HUES64 (cell line): ENCODE data around the gene PHLDA1.
"Not testable (repeated sequence)": the region's sequence is repeated elsewhere in the genome, so short reads cannot be mapped to it uniquely, and the experiment has no call there.

Experiments
- H3K27ac ChIP-seq: 2 replicates; pipeline ENCODE4 v1.7.0; 2013; ENCODE audit warnings: low read depth, low read length, inconsistent platforms
- H3K27me3 ChIP-seq: 2 replicates; pipeline ENCODE4 v1.6.1; 2013; ENCODE audit warnings: mild to moderate bottlenecking, low read length; ENCODE audit not compliant: insufficient read depth
- H3K36me3 ChIP-seq: 2 replicates; pipeline ENCODE4 v1.6.1; 2013; ENCODE audit warnings: mild to moderate bottlenecking, low read length; ENCODE audit not compliant: insufficient read depth
- H3K4me1 ChIP-seq: 2 replicates; pipeline ENCODE4 v1.6.1; 2013; ENCODE audit warnings: mild to moderate bottlenecking, low read length, moderate library complexity; ENCODE audit not compliant: insufficient read depth
- H3K4me3 ChIP-seq: 2 replicates; pipeline ENCODE4 v1.5.1; 2013; ENCODE audit warnings: mild to moderate bottlenecking, low read length, moderate library complexity
- H3K9ac ChIP-seq: 2 replicates; pipeline ENCODE4 v1.6.1; 2013; ENCODE audit warnings: mild to moderate bottlenecking, low read depth, low read length
- H3K9me3 ChIP-seq: 2 replicates; pipeline ENCODE4 v1.6.1; 2013; ENCODE audit warnings: low read depth, low read length; ENCODE audit not compliant: insufficient read depth
- WGBS: fragments of 150-250, 120-280 bp; methylation state at CpG from one replicate; pipeline ENCODE4 v1.1.7; 2013; ENCODE audit warnings: missing lambda C conversion rate; 5-methylcytosine and 5-hydroxymethylcytosine counted together

The PHLDA1 gene

GRCh38 chr12:75996861-75997447, 34.6 kb downstream of the PHLDA1 start:
- Histone ChIP-seq H3K27ac (no peak overlapping the region), H3K9ac (no peak overlapping the region), H3K9me3 (no peaks in the 10 kb centered on the region), H3K27me3 (no peaks in the 10 kb centered on the region), H3K4me3 (no peak overlapping the region), H3K36me3 (no peaks in the 10 kb centered on the region), H3K4me1 (peaks cover 7% of the 10 kb centered on the region; the same call in 1 of the 2 replicates)
- WGBS = no CpG with 5 or more reads among the region's 1 CpG

DNA sequence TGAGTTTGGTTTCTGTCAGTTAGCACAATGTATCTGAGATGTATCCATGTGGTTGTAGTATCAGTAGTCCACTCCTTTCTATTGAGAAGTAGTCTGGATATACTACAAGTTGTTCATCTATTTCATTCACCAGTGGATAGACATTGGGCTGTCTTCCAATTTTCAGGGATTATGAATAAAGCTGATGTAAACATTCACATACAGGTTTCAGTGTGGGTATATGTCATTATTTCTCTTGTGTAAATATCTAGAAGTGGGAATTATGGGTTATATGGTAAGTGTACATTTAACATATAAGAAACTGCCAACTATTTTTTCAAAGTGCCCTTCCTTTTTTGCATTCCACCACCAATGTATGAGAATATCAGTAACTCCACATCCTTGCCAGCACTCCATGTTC, 35.9 kb downstream of the PHLDA1 start:
- H3K9ac ChIP-seq = no peak overlapping the region
- no peak overlapping the region for H3K27ac ChIP-seq
- H3K4me3 ChIP-seq = no peak overlapping the region
- no peaks in the 10 kb centered on the region for H3K27me3 ChIP-seq
- H3K9me3 ChIP-seq = no peaks in the 10 kb centered on the region
- peaks cover 7% of the 10 kb centered on the region; the same call in 1 of the 2 replicates for H3K4me1 ChIP-seq
- no peaks in the 10 kb centered on the region for H3K36me3 ChIP-seq

- peaks cover 7% of the 10 kb centered on the region; the same call in 1 of the 2 replicates for H3K4me1 ChIP-seq
- no peak overlapping the region for H3K27ac ChIP-seq
- no peaks in the 10 kb centered on the region for H3K36me3 ChIP-seq
- no peak overlapping the region for H3K4me3 ChIP-seq
- no peaks in the 10 kb centered on the region for H3K9me3 ChIP-seq
- 81% methylated on average over 4 of the region's 4 CpGs for WGBS
- H3K27me3 ChIP-seq = no peaks in the 10 kb centered on the region
- H3K9ac ChIP-seq = no peak overlapping the region
These were observed 37.4 kb downstream of the PHLDA1 start for GRCh38 chr12:75994069-75994740.

DNA sequence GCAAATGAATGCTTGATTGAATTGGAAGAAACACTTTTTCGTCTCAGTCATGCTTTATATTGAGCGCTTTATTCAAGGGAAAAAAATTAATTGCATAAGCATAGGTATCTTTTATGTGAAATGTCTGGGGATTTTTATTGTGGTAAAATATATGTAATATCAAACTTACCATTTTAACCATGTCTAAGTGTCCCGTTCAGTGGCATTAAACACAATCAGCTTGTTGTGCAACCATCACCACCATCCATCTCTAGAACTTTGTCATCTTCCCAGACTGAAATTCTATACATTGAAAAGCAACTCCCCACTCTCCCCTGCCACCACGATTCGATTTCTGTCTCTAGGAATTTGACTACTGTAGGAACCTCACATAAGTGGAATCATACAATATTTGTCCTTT, 39.8 kb downstream of the PHLDA1 start:
- H3K4me3 ChIP-seq = no peak overlapping the region
- H3K9ac ChIP-seq = no peak overlapping the region
- H3K36me3 ChIP-seq = no peaks in the 10 kb centered on the region
- peaks cover 7% of the 10 kb centered on the region; the same call in 1 of the 2 replicates for H3K4me1 ChIP-seq
- WGBS = 68% methylated on average over 5 of the region's 5 CpGs
- H3K9me3 ChIP-seq = no peaks in the 10 kb centered on the region
- no peaks in the 10 kb centered on the region for H3K27me3 ChIP-seq
- H3K27ac ChIP-seq = no peak overlapping the region

DNA sequence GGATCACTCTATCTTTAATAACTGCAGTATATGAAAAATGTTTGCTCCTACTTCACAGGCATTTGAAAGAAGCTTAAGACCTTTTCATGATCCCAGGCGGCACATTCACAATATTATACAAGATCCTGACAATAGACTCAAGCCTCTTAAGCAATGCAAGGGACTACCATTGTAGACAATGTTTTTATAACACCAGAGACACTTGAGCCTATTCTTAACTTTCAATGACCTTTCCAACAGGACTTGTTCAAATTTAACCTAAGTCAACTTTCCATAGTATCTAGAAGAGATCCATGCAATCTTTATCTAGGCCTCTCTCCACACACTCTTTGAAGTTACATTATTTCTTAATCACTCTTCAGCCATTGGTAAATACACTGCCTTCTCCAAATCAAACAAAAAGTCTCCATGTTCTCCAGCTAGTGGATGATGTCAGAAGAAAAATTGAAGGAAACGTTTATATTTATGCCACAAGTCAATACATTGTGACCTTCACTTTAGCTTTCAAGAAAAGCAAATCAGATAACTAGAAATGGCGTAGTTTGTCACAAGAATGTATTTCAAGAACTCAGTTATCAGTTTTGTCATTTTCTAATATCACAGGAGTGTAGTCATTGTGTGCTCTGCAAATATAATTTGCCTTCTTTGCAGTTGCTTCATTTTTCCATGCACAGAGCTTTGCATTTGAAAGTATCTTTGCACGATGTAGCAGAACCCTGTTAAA, 41.2 kb downstream of the PHLDA1 start:
- peaks cover 16% of the 10 kb centered on the region for H3K4me1 ChIP-seq
- no peaks in the 10 kb centered on the region for H3K9me3 ChIP-seq
- H3K4me3 ChIP-seq = no peak overlapping the region
- no peak overlapping the region for H3K27ac ChIP-seq
- no peaks in the 10 kb centered on the region for H3K36me3 ChIP-seq
- no peaks in the 10 kb centered on the region for H3K27me3 ChIP-seq
- WGBS = 93% methylated on average over 4 of the region's 4 CpGs
- no peak overlapping the region for H3K9ac ChIP-seq

DNA sequence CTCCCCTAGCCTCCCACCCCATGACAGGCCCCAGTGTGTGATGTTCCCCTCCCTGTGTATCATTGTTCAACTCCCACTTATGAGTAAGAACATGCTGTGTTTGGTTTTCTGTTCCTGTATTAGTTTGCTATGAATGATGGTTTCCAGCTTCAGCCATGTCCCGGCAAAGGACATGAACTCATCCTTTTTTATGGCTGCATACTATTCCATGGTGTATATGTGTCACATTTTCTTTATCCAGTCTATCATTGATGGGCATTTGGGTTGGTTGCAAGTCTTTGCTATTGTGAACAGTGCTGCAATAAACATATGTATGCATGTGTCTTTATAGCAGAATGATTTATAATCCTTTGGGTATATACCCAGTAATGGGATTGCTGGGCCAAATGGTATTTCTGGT, 43.9 kb downstream of the PHLDA1 start:
- WGBS = 86% methylated on average over 1 of the region's 1 CpG
- H3K9me3 ChIP-seq, H3K4me1 ChIP-seq, H3K9ac ChIP-seq, H3K27ac ChIP-seq, H3K4me3 ChIP-seq, H3K36me3 ChIP-seq, H3K27me3 ChIP-seq: not testable (repeated sequence)

DNA sequence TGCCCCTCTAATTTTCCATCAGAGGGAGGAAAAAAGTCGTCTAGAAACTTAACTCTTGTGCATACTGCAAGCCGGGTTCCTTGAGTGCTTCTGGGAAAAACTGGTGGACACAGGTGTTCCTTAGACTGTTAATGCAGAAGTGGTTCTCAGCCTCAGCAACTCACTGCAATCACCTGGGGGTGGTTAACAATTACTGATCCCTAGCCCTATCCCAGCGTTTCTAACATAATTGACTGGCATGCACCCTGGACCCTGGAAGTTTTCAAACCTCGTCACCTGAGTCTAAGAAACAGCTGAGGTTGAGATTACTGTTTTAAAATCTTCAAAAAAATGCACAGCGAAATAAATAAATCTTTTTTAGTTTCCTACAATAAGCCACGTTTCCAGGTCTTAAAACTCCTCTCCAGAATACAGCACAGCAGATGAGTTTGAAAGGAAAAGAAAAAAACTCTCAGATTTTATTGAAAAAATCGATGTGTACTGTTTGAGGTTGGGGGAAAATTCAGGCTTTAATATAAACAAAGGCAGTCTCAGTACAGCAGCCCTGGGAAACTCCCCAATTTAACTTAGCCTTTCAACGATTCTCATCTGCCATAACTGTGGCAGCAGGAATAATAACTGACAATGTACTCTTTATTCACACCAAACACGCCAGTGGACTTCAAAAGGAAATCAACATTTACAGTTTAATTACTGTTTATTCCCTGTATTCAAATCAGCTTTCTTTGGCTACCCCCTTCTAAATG, 45.4 kb downstream of the PHLDA1 start:
- 68% methylated on average over 7 of the region's 9 CpGs for WGBS
- peak overlapping the region; percentile 16; the same call in 1 of the 2 replicates for H3K9ac ChIP-seq
- H3K27ac ChIP-seq = no peak overlapping the region
- H3K9me3 ChIP-seq = no peaks in the 10 kb centered on the region
- no peaks in the 10 kb centered on the region for H3K27me3 ChIP-seq
- no peak overlapping the region for H3K4me3 ChIP-seq
- H3K36me3 ChIP-seq = no peaks in the 10 kb centered on the region
- H3K4me1 ChIP-seq = peaks cover 13% of the 10 kb centered on the region; the same call in 1 of the 2 replicates

- WGBS = 89% methylated on average over 4 of the region's 5 CpGs
These were observed 46.0 kb downstream of the PHLDA1 start for GRCh38 chr12:75985566-75985965.

DNA sequence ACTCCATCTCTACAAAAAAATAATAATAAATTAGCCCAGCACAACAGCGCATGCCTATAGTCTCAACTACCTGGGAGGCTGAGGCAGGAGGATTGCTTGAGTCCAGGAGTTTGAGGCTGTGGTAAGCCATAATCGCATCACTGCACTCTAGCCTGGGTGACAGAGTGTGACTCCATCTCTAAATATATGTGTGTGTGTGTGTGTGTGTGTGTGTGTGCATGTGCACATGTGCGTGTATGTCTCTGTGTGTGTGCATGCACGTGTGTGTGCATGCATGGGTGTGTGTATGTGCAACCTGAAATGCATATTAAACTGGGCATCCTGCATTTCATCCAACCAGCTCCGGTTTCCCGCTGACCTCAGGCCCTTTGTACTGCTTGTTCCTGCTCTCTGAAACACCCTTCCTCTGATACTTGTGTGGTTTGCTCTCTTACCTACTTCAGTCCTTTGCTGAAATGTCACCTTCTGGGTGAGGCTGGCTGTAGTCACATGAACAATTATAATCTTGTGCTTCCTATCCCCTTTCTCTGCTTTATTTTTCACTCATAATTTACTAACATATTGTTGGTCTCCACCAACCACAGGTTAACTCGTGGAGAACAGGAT, 46.9 kb downstream of the PHLDA1 start:
- H3K4me1 ChIP-seq = peaks cover 15% of the 10 kb centered on the region; the same call in 1 of the 2 replicates
- H3K27me3 ChIP-seq = no peaks in the 10 kb centered on the region
- no peaks in the 10 kb centered on the region for H3K9me3 ChIP-seq
- no peak overlapping the region for H3K9ac ChIP-seq
- 90% methylated on average over 7 of the region's 7 CpGs for WGBS
- no peak overlapping the region for H3K4me3 ChIP-seq
- H3K36me3 ChIP-seq = no peaks in the 10 kb centered on the region
- no peak overlapping the region for H3K27ac ChIP-seq

More at GRCh38 chr12:75985566-75985965, 46.0 kb downstream of the PHLDA1 start:
- no peaks in the 10 kb centered on the region for H3K36me3 ChIP-seq
- no peaks in the 10 kb centered on the region for H3K27me3 ChIP-seq
- no peaks in the 10 kb centered on the region for H3K9me3 ChIP-seq
- no peak overlapping the region for H3K4me3 ChIP-seq
- no peak overlapping the region for H3K27ac ChIP-seq
- peaks cover 13% of the 10 kb centered on the region; the same call in 1 of the 2 replicates for H3K4me1 ChIP-seq
- H3K9ac ChIP-seq = no peak overlapping the region

DNA sequence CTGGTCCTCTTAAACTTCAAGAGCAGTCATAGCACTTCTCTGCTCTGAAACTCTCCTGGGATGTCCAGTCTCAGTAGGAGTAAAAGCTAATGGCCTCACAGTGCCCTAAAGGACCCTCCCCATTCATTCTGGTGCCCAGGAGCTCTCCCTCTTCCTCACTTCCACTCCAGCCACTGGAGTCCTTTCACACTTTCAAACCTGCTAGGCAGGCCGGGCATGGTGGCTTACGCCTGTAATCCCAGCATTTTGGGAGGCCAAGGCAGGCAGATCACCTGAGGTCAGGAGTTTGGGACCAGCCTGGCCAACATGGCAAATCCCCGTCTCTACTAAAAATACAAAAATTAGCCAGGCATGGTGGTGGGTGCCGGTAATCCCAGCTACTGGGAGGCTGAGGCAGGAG, 47.7 kb downstream of the PHLDA1 start:
- H3K36me3 ChIP-seq, H3K27ac ChIP-seq, H3K9ac ChIP-seq, H3K4me3 ChIP-seq, H3K27me3 ChIP-seq, H3K9me3 ChIP-seq: not testable (repeated sequence)
- 97% methylated on average over 4 of the region's 4 CpGs for WGBS
- H3K4me1 ChIP-seq = peaks cover 22% of the 10 kb centered on the region; the same call in 1 of the 2 replicates
